Breast epithelium (tissue), 3 donors: Measurements from ENCODE around the gene LRRC4B.
"Not testable (repeated sequence)": the region's sequence is repeated elsewhere in the genome, so short reads cannot be mapped to it uniquely, and the experiment has no call there.

ENCODE experiments used
- POLR2A ChIP-seq: fragments of 450-650 bp; IDR thresholded peaks from one replicate; pipeline ENCODE4 v1.6.1; 2016; ENCODE audit warnings: antibody characterized with exemption, mild to moderate bottlenecking, moderate library complexity
- POLR2AphosphoS5 ChIP-seq, 3 donors: sonication (generic); formaldehyde crosslinking; IDR thresholded peaks; one replicate each; pipeline ENCODE4 v1.6.1; 2017; ENCODE audit warnings: antibody characterized with exemption in 3 of 3
- TF ChIP-seq, protein P1 (sequence below), 3 donors: fragments of 450-650 bp; IDR thresholded peaks; one replicate each; pipeline ENCODE4 v1.5.1; 2016 to 2017; ENCODE audit warnings: antibody characterized with exemption in 3 of 3, mild to moderate bottlenecking in 3 of 3, moderate library complexity in 3 of 3

DNA sequence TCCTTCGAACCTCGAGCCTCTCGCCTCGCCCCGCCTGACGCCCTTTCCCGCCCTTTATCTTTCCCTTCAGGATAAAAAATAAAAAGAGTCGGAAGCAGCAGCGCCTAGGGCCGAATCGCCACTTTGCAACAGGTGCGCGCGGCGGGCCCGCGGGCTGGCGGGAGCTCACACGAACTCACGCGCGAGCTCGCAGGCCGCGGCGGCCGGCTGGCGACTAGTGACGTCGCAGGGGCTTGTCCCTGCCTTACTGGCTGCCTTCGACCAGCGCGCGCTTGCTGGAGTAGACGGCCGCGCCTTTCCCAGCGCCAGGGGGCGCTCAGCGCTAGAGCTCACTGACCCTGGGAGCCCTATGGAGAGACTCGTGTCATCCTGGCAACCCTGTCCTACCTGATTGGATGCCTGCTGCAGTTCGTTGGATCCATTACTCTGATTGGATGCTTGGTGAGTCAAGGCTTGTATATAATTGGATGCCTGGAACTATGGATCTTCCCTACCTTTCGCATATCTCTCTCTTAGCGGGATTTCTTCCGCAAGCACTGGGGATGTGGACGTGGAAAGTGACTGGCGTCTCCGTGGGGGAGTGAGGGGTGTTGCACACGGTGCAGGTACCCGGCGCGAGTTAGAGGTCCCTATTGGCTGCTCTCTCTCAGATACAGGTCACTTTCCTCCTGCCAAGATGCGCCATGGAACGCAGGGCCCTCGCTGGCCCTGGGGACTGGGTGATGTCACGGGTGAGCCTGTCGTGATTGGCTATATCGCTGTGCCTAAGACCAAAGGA, 38.0 kb upstream of the LRRC4B start:
- not testable (repeated sequence) for TF ChIP-seq POLR2AphosphoS5 (IDR thresholded peaks at IDR 0.05); POLR2A
- TF ChIP-seq, protein P1, sequence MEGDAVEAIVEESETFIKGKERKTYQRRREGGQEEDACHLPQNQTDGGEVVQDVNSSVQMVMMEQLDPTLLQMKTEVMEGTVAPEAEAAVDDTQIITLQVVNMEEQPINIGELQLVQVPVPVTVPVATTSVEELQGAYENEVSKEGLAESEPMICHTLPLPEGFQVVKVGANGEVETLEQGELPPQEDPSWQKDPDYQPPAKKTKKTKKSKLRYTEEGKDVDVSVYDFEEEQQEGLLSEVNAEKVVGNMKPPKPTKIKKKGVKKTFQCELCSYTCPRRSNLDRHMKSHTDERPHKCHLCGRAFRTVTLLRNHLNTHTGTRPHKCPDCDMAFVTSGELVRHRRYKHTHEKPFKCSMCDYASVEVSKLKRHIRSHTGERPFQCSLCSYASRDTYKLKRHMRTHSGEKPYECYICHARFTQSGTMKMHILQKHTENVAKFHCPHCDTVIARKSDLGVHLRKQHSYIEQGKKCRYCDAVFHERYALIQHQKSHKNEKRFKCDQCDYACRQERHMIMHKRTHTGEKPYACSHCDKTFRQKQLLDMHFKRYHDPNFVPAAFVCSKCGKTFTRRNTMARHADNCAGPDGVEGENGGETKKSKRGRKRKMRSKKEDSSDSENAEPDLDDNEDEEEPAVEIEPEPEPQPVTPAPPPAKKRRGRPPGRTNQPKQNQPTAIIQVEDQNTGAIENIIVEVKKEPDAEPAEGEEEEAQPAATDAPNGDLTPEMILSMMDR (IDR thresholded peaks at IDR 0.05): not testable (repeated sequence)
